WTC11 (cell line): ENCODE measurements around the gene HDDC3.

ENCODE experiments used
- CTCF ChIP-seq: fragments of 200-600 bp; IDR thresholded peaks from 2 replicates; pipeline ENCODE4 v1.8.0; 2022; ENCODE audit warnings: antibody characterized with exemption
- JUN ChIP-seq: sonication (generic); formaldehyde crosslinking; IDR thresholded peaks from 2 replicates; pipeline ENCODE4 v1.8.0; 2023; ENCODE audit warnings: mild to moderate bottlenecking, missing genetic modification reagents
- NR2C2 ChIP-seq: sonication (generic); formaldehyde crosslinking; IDR thresholded peaks from 2 replicates; pipeline ENCODE4 v1.8.0; 2022; ENCODE audit warnings: mild to moderate bottlenecking, missing genetic modification reagents
- SP1 ChIP-seq: sonication (generic); formaldehyde crosslinking; conservative IDR thresholded peaks from 2 replicates; pipeline ENCODE4 v1.8.1; 2022; ENCODE audit warnings: missing genetic modification reagents

GRCh38 chr15:90941038-90941437 is 8.7 kb upstream of the HDDC3 start:
- TF ChIP-seq CTCF, result no peak
- TF ChIP-seq JUN, result no peak
- TF ChIP-seq SP1 (CRISPR knock-in tag), result no peak
- no peak for TF ChIP-seq NR2C2 (CRISPR knock-in tag)
